Measurements from ENCODE around the gene ATP6V1C2.
"Not testable (repeated sequence)": the region's sequence is repeated elsewhere in the genome, so short reads cannot be mapped to it uniquely, and the experiment has no call there.

The ATP6V1C2 gene

GRCh38 chr2:10775021-10775780 is 53.8 kb downstream of the ATP6V1C2 start:
- H3K9me3 ChIP-seq (ENCODE audit: control insufficient read depth in 1 of 2, low read length in 2 of 2) = no peaks in the 10 kb centered on the region
- H3K9ac ChIP-seq (ENCODE audit: low read depth in 1 of 2, low read length in 2 of 2) = no peak overlapping the region
- no peak overlapping the region for H3K4me3 ChIP-seq (ENCODE audit: low read depth in 1 of 2, low read length in 2 of 2)
- no peak overlapping the region for H3K27ac ChIP-seq (ENCODE audit: low read depth, low read length)
- peaks cover 2 to 26% of the 10 kb centered on the region in 2 donors for H3K36me3 ChIP-seq (ENCODE audit: control insufficient read depth in 1 of 2, insufficient read depth in 2 of 2, low read length in 2 of 2)
- H3K27me3 ChIP-seq (ENCODE audit: control insufficient read depth in 1 of 2, insufficient read depth in 2 of 2, low read length in 2 of 2) = no peaks in the 10 kb centered on the region
- peaks cover 7 to 9% of the 10 kb centered on the region in 2 donors for H3K4me1 ChIP-seq (ENCODE audit: control insufficient read depth in 1 of 2, insufficient read depth in 2 of 2, low read length in 2 of 2)

- Histone ChIP-seq H3K27ac (ENCODE audit: low read depth, low read length) (no peak overlapping the region), H3K4me3 (ENCODE audit: low read depth in 1 of 2, low read length in 2 of 2) (no peak overlapping the region), H3K4me1 (ENCODE audit: control insufficient read depth in 1 of 2, insufficient read depth in 2 of 2, low read length in 2 of 2) (peaks cover 7 to 9% of the 10 kb centered on the region in 2 donors), H3K9ac (ENCODE audit: low read depth in 1 of 2, low read length in 2 of 2) (no peak overlapping the region), H3K9me3 (ENCODE audit: control insufficient read depth in 1 of 2, low read length in 2 of 2) (no peaks in the 10 kb centered on the region), H3K36me3 (ENCODE audit: control insufficient read depth in 1 of 2, insufficient read depth in 2 of 2, low read length in 2 of 2) (peaks cover 4 to 30% of the 10 kb centered on the region in 2 donors), H3K27me3 (ENCODE audit: control insufficient read depth in 1 of 2, insufficient read depth in 2 of 2, low read length in 2 of 2) (no peaks in the 10 kb centered on the region)
Observed at GRCh38 chr2:10775831-10776230, 54.4 kb downstream of the ATP6V1C2 start.

GRCh38 chr2:10776231-10776977 is 55.0 kb downstream of the ATP6V1C2 start:
- Histone ChIP-seq H3K9ac (ENCODE audit: low read depth in 1 of 2, low read length in 2 of 2) (no peak overlapping the region), H3K4me1 (ENCODE audit: control insufficient read depth in 1 of 2, insufficient read depth in 2 of 2, low read length in 2 of 2) (peaks cover 7 to 9% of the 10 kb centered on the region in 2 donors), H3K9me3 (ENCODE audit: control insufficient read depth in 1 of 2, low read length in 2 of 2) (no peaks in the 10 kb centered on the region), H3K27ac (ENCODE audit: low read depth, low read length) (no peak overlapping the region), H3K27me3 (ENCODE audit: control insufficient read depth in 1 of 2, insufficient read depth in 2 of 2, low read length in 2 of 2) (no peaks in the 10 kb centered on the region), H3K36me3 (ENCODE audit: control insufficient read depth in 1 of 2, insufficient read depth in 2 of 2, low read length in 2 of 2) (peaks cover 4 to 36% of the 10 kb centered on the region in 2 donors), H3K4me3 (ENCODE audit: low read depth in 1 of 2, low read length in 2 of 2) (no peak overlapping the region)

GRCh38 chr2:10777111-10777841 is 55.8 kb downstream of the ATP6V1C2 start:
- H3K36me3 ChIP-seq (ENCODE audit: control insufficient read depth in 1 of 2, insufficient read depth in 2 of 2, low read length in 2 of 2) = peaks cover 9 to 44% of the 10 kb centered on the region in 2 donors
- peaks cover 7 to 9% of the 10 kb centered on the region in 2 donors for H3K4me1 ChIP-seq (ENCODE audit: control insufficient read depth in 1 of 2, insufficient read depth in 2 of 2, low read length in 2 of 2)
- no peak overlapping the region for H3K27ac ChIP-seq (ENCODE audit: low read depth, low read length)
- no peaks in the 10 kb centered on the region for H3K27me3 ChIP-seq (ENCODE audit: control insufficient read depth in 1 of 2, insufficient read depth in 2 of 2, low read length in 2 of 2)
- H3K4me3 ChIP-seq (ENCODE audit: low read depth in 1 of 2, low read length in 2 of 2) = no peak overlapping the region
- no peaks in the 10 kb centered on the region for H3K9me3 ChIP-seq (ENCODE audit: control insufficient read depth in 1 of 2, low read length in 2 of 2)
- no peak overlapping the region for H3K9ac ChIP-seq (ENCODE audit: low read depth in 1 of 2, low read length in 2 of 2)

DNA sequence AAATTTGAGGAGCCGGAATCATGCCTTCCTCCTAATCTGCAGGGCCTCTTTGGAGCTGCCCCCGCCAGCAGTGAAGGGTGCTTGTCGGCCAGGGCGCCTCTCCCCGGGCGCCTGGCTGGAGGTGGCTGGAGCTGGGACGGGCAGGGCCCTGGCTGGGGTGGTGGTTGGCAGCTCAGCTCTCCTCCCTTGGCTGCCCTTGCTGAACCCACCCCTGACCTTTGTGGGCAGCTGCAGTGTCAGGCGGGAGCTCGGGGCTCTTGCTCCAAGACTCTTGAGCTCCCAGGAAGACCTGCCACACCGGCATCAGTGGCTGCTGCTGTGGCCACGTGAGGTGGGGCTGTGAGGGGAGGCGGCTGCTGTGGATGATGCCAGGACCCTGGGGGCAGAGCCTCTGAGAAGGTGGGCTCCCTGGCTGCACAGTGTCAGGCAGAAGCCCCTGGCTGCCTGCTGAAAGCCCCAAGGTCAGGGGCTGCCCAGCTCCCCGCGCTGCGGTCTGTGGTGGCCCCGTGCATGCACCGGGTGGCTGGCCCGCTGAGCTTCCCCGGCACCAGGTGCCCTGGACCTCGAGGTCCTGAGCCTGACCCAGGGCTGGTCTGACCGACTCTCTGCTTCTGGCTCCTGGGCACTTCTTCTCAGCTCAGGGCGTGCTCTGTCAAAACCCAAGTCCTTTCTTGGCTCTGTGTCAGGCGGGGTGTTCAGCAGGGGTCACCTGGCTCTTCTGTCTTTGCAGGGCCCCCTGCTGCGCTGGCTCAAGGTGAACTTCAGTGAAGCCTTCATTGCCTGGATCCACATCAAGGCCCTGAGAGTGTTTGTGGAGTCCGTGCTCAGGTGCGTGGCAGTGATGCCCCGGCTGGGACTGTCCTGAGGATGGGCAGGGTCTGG is 56.7 kb downstream of the ATP6V1C2 start:
- Histone ChIP-seq H3K9ac (ENCODE audit: low read depth in 1 of 2, low read length in 2 of 2) (no peak overlapping the region), H3K36me3 (ENCODE audit: control insufficient read depth in 1 of 2, insufficient read depth in 2 of 2, low read length in 2 of 2) (peaks cover 13 to 49% of the 10 kb centered on the region in 2 donors), H3K9me3 (ENCODE audit: control insufficient read depth in 1 of 2, low read length in 2 of 2) (no peaks in the 10 kb centered on the region), H3K4me3 (ENCODE audit: low read depth in 1 of 2, low read length in 2 of 2) (no peak overlapping the region), H3K4me1 (ENCODE audit: control insufficient read depth in 1 of 2, insufficient read depth in 2 of 2, low read length in 2 of 2) (peaks cover 7 to 9% of the 10 kb centered on the region in 2 donors), H3K27me3 (ENCODE audit: control insufficient read depth in 1 of 2, insufficient read depth in 2 of 2, low read length in 2 of 2) (no peaks in the 10 kb centered on the region), H3K27ac (ENCODE audit: low read depth, low read length) (no peak overlapping the region)

DNA sequence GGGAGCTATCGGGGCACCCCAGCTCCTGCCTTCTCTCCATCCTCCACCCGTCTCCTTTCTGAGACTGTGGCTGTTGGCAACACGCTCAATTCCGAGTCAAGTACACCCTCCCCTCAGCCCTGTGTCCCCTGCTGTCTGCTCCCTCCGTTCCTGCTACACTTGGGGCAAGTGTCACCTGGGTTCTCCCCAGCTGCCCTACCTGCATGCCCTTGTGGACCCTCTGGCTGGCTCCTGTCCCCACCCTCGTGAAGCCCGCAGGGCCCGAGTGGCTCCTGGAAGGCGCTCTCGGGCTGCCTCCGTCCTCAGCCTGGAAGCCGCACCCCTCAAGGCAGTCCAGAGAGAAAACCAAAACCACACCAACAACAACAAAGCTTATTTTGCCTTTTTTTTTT is 57.3 kb downstream of the ATP6V1C2 start:
- H3K4me3 ChIP-seq (ENCODE audit: low read depth in 1 of 2, low read length in 2 of 2) = no peak overlapping the region
- H3K36me3 ChIP-seq (ENCODE audit: control insufficient read depth in 1 of 2, insufficient read depth in 2 of 2, low read length in 2 of 2) = peaks cover 14 to 53% of the 10 kb centered on the region in 2 donors
- no peaks in the 10 kb centered on the region for H3K27me3 ChIP-seq (ENCODE audit: control insufficient read depth in 1 of 2, insufficient read depth in 2 of 2, low read length in 2 of 2)
- no peak overlapping the region for H3K9ac ChIP-seq (ENCODE audit: low read depth in 1 of 2, low read length in 2 of 2)
- H3K27ac ChIP-seq (ENCODE audit: low read depth, low read length) = no peak overlapping the region
- H3K4me1 ChIP-seq (ENCODE audit: control insufficient read depth in 1 of 2, insufficient read depth in 2 of 2, low read length in 2 of 2) = peaks cover 7 to 9% of the 10 kb centered on the region in 2 donors
- H3K9me3 ChIP-seq (ENCODE audit: control insufficient read depth in 1 of 2, low read length in 2 of 2) = no peaks in the 10 kb centered on the region

GRCh38 chr2:10779776-10780490 is 58.5 kb downstream of the ATP6V1C2 start:
- H3K4me1 ChIP-seq (ENCODE audit: control insufficient read depth in 1 of 2, insufficient read depth in 2 of 2, low read length in 2 of 2) = peaks cover 0 to 4% of the 10 kb centered on the region in 2 donors
- no peak overlapping the region for H3K9ac ChIP-seq (ENCODE audit: low read depth in 1 of 2, low read length in 2 of 2)
- no peak overlapping the region for H3K4me3 ChIP-seq (ENCODE audit: low read depth in 1 of 2, low read length in 2 of 2)
- no peaks in the 10 kb centered on the region for H3K9me3 ChIP-seq (ENCODE audit: control insufficient read depth in 1 of 2, low read length in 2 of 2)
- H3K27me3 ChIP-seq (ENCODE audit: control insufficient read depth in 1 of 2, insufficient read depth in 2 of 2, low read length in 2 of 2) = no peaks in the 10 kb centered on the region
- peaks cover 23 to 66% of the 10 kb centered on the region in 2 donors for H3K36me3 ChIP-seq (ENCODE audit: control insufficient read depth in 1 of 2, insufficient read depth in 2 of 2, low read length in 2 of 2)
- H3K27ac ChIP-seq (ENCODE audit: low read depth, low read length) = no peak overlapping the region

GRCh38 chr2:10780491-10780820 is 59.0 kb downstream of the ATP6V1C2 start:
- Histone ChIP-seq H3K27me3 (ENCODE audit: control insufficient read depth in 1 of 2, insufficient read depth in 2 of 2, low read length in 2 of 2) (no peaks in the 10 kb centered on the region), H3K4me3 (ENCODE audit: low read depth in 1 of 2, low read length in 2 of 2) (no peak overlapping the region), H3K9me3 (ENCODE audit: control insufficient read depth in 1 of 2, low read length in 2 of 2) (no peaks in the 10 kb centered on the region), H3K36me3 (ENCODE audit: control insufficient read depth in 1 of 2, insufficient read depth in 2 of 2, low read length in 2 of 2) (peaks cover 24 to 70% of the 10 kb centered on the region in 2 donors), H3K4me1 (ENCODE audit: control insufficient read depth in 1 of 2, insufficient read depth in 2 of 2, low read length in 2 of 2) (no peaks in the 10 kb centered on the region), H3K9ac (ENCODE audit: low read depth in 1 of 2, low read length in 2 of 2) (no peak overlapping the region), H3K27ac (ENCODE audit: low read depth, low read length) (no peak overlapping the region)

DNA sequence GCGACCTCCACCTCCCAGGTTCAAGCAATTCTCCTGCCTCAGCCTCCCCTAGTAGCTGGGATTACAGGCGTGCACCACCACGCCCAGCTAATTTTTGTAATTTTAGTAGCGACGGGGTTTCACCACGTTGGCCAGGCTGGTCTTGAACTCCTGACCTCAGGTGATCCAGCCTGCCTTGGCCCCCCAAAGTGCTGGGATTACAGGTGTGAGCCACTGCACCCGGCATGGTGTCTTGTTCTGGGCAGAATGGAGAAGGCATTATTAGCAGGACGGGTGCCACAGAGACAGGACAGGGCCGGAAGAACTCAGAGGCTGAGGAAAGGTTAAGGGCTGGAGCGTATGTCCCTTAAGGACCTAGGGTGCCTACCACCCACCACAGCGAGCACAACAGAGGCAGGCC is 59.4 kb downstream of the ATP6V1C2 start:
- not testable (repeated sequence) for H3K4me3 ChIP-seq (ENCODE audit: low read depth in 1 of 2, low read length in 2 of 2); H3K9me3 ChIP-seq (ENCODE audit: control insufficient read depth in 1 of 2, low read length in 2 of 2); H3K27ac ChIP-seq (ENCODE audit: low read depth, low read length); H3K9ac ChIP-seq (ENCODE audit: low read depth in 1 of 2, low read length in 2 of 2); H3K4me1 ChIP-seq (ENCODE audit: control insufficient read depth in 1 of 2, insufficient read depth in 2 of 2, low read length in 2 of 2); H3K27me3 ChIP-seq (ENCODE audit: control insufficient read depth in 1 of 2, insufficient read depth in 2 of 2, low read length in 2 of 2)
- peaks cover 24 to 74% of the 10 kb centered on the region in 2 donors for H3K36me3 ChIP-seq (ENCODE audit: control insufficient read depth in 1 of 2, insufficient read depth in 2 of 2, low read length in 2 of 2)

Measured in duodenal mucosa (tissue), 2 donors.